GM12892 (cell line): ENCODE data around the gene OSBPL5.
"Not testable (repeated sequence)": the region's sequence is repeated elsewhere in the genome, so short reads cannot be mapped to it uniquely, and the experiment has no call there.

Experiments
- POLR2A ChIP-seq: IDR thresholded peaks from 2 replicates; pipeline ENCODE4 v1.6.1; 2011; ENCODE audit warnings: low read depth, low read length, control low read depth
- POLR2AphosphoS5 ChIP-seq: IDR thresholded peaks from 2 replicates; pipeline ENCODE4 v1.6.1; 2011; ENCODE audit warnings: low read depth, low read length, control low read depth

DNA sequence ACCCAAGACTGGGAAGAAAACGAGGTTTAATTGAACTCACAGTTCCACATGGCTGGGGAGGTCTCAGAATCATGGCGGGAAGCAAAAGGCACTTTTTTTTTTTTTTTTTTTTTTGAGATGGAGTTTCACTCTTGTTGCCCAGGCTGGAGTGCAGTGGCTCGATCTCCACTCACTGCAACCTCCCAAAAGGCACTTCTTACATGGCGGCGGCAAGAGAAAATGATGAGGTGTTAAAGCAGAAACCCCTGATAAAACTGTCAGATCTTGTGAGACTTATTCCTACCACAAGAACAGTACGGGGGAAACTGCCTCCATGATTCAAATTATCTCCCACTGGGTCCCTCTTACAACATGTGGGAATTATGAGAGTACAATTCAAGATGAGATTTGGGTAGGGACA is 100.4 kb downstream of the OSBPL5 start:
- not testable (repeated sequence) for TF ChIP-seq POLR2A, POLR2AphosphoS5
